CD4-positive, alpha-beta T cell treated with Interleukin-10 for 1 hour (primary cell): ENCODE results near the gene SPATA12.

Source experiments
- DNase-seq: peaks from one replicate; pipeline ENCODE4 v3.0.0-alpha.2; 2020

The SPATA12 gene, protein sequence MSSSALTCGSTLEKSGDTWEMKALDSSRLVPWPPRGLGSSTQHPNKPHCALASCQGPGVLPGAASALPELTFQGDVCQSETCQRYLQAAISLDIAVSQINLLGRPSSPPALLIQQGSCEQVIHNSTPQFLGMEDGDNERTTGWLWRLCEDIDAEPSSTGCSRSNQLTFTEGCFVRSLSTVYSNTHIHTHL

DNA sequence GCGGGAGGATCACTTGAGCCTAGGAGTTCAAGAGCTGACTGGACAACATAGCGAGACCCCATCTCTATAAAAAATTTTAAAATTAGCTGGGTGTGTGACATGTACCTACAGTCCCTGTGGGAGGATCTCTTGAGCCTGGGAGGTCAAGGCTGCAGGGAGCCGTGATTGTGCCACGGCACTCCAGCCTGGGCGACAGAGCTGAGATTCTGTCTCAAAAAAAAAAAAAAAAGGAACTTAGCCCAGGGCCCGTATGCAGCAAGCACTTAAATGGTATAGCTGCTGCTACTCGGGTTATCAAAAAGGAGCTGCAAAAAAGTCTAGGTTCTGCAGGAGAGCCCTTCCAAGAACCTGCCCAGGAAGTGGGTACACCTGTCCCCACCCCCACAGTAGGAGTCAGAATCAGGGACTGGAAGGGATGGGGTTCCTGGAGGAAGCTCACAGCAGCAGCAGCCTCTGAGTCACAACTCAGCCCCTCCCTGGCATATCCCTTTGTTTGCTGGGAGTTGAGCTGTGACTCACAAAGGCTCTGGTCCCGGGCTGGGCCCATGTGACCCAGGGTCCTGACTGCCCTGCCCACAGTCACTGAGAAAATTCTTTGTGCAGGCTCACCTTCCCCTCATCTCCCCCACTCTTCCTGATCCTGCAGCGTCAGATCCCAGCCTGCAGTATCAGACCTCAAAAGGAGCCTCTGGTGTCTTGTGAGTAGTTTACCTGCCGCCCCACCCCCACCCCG, at the start of gene SPATA12:
TSS of gene SPATA12 (plus strand) at position 576 of the 733 bp plus-strand sequence. CDS start 13,031 bp downstream, outside the sequence.
- DNase-seq, result no peak

DNA sequence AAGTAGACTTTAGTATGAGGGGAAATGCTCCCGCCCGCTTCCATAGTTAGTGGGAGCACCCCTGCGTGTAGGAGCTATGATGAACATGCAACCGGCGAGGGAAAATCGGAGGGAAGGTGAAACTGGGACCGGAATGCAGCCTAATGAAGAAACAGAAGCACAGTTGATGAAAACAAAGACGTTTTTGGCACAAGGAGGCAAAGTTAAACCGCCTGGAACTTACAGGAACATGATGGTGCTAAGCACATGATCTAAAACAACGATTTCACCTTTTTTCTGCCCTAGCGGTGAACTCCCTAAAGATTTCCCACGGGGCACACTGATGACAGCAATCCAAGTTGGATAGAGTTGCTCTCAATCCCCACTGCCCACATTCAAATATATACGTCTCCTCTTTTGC, 49.4 kb upstream of the SPATA12 start:
- DNase-seq, result no peak

DNA sequence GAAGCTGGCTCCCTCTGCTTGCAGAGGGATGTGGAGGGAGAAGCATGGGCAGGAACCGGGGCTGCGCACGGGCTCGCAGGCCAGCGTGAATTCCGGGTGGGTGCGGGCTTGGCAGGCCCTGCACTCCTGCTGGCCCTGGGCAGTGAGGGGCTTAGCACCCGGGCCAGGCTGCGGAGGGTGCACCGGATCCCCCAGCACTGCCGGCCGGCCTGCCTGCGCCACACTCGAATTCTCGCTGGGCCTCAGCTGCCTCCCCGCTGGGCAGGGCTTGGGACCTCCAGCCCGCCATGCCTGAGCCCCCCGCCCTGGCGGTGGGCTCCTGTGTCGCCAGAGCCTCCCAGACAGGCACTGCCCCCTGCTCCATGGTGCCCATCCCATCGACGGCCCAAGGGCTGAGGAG, 47.6 kb upstream of the SPATA12 start:
- DNase-seq, result no peak

DNA sequence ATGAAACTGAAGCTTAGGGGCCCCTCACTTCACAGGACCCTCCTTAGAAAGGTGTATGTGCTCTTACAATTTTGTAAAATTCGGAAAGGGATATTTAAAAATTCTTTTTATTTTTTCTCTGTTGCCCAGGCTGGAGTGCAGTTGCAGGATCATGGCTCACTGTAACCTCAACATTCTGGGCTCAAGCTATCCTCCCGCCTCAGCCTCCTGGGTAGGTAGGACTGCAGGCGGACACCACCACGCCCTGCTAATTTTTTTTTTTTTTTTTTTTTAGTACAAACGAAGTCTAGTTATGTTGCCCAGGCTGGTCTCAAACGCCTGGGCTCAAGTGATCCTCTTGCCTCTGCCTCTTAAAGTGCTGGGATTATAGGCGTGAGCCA, 45.1 kb upstream of the SPATA12 start:
- DNase-seq, result no peak

DNA sequence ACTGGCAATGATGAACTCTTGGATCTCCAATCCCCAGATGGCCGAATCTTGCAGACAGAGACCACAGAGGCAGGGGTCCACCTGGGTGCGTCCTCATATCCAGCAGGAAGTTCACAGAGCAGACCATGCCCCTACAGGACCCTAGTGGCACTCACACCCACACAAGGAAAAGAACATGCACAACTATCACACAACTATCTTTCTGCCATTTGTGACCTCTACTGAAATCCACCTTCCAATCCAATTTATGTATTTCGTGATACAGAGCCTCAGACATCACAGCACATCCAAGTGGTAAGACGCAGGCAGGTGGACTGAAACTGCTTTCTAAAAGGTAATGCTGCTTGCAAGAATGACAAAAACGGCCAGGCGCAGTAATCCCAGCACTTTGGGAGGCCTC, 44.6 kb upstream of the SPATA12 start:
- no peak for DNase-seq

DNA sequence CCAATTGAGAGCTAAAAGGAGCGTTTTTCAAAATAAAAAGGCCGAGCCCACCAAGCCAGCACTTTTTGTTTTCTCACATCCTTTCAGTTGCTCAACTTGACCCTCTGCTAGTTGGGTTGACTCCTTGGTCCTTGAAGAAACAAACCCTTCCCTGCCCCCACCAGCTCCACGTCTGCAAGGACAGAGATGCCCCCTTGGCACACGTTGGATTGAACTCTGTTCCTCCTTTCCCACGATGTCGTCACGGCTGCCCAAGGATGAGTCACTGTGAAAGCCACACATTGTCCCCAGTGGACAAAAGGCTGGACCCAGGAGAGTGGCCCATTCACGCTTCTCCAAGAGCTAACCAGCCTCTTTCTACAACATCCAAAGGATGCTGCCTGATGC, 43.0 kb upstream of the SPATA12 start:
- no peak for DNase-seq

DNA sequence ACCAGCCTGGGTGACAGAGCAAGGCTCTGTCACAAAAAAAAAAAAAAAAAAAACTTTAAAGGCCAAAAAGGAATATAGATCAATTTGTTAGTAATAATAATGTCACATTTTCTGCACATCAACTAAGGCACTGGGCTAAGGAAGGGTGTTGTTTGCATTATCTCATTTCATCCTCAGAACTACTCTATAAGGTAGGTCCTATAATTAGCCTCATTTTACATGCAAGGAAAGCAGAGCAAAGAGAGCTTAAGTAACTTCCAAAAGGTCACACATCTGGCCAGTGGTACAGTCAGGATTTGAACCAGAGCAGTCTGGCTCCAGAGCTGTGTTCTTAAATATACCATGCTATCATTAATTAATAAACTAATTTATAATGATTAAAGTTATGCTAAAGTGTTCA, 42.2 kb upstream of the SPATA12 start:
- DNase-seq, result no peak

DNA sequence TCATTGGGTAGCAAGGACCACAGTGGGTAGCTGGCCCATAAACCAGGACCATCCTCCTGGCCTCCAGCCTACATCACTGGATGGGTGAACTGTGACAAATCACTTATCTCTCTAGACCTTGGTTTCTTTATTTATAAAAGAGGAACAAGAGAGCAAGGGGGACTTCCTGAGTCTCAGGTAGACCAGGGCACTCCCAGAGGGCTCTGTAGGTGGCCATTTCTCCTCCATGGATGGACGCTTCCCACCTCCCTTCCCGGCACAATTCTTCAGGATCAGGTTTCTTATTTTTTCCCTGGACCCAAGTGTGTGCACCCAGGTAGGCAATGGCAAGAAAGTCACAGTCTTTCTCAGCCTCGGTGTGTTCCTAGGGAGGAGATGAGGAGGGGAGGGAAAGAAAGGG, 41.4 kb upstream of the SPATA12 start:
- DNase-seq, result no peak

DNA sequence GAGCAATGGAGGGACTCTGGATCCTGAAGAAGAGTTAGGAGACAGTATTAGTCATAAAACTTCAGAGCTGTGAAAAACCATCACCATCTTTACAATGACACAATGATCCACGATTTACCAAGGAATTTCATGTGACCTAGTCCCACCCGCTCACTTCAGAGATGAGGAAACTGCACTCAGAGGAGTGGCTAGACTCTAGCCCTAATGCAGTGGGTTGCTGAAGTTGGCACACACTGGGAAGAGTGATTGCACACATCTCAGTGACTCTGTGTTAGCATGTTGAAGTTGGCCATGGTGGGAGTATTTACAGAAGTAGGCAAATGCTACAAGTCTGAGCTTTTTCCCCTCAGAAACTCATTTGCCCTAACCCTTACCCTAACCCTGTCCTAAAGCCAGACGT, 35.2 kb upstream of the SPATA12 start:
- DNase-seq, result no peak

DNA sequence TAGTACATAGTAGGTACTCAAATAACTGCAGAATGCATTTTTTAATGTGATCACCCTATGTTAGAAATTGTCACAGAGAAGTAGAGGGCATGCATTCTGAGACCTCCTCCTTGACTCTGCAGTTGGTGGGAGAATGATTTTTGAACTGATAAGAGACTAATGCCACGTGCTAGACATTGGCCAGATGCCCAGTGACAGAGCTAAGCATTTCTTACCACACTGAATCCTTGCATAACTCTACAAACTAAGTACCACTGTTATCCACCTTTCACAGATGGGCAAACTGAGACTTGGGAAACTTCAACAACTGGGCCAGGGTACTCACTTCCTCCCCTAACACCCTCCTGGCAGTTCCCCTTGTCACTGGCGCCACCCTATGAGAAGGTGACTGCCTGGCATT, 33.5 kb upstream of the SPATA12 start:
- DNase-seq, result no peak

DNA sequence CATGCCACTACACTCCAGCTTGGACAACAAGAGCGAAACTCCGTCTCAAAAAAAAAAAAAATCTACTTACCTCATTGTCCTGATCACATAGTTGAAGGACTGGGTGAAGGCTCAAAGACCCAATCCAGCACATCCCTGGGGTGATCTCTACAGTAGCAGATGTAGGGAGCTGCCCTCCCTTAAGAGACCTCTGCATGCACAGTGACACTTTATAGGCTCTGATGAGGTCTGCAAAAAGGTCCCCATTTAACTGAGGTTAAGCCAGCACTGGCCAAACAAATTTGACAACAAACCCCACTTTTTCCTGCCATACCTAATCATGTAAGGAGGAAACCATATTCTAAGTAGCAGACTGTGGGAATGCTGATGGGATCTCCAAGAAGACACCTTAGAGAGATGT, 31.1 kb upstream of the SPATA12 start:
- DNase-seq, result no peak

DNA sequence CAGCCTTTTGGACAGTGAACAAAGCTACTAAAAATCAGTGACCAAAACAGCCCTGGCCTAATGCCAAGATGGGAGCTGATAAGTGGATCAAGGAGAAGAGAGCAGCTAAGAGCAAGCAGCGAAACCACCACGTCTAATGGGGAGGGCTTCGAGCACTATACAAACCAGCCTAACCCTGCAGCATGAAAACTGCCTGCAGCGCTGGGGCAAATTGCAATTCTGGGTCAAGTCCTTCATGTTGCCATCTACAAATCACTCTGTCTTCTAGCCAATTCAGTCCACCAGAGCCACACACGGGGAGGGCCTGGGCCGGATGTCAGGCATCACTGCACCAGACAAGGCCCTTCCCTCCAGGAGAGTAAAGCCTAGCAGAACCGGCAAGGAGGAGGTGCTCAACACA, 30.5 kb upstream of the SPATA12 start:
- no peak for DNase-seq

DNA sequence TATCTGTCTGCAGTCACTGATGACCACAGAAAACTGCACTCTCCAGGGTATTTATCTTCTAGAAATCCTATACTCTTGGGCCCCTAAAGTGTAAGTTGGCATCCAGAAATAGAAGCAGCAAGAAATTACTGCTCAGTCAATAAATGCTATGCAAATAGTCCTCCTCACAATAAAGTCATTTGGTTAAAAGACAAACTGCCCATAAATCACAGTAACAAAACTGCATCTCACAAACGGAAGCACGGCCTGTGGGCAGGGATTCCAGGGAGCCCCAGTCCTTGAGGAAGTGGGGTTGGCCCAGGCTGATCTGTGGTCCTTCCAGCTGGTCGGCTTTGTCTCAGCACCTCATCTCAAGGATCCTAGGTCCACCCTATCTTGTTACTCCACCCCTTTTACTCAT, 29.7 kb upstream of the SPATA12 start:
- no peak for DNase-seq

DNA sequence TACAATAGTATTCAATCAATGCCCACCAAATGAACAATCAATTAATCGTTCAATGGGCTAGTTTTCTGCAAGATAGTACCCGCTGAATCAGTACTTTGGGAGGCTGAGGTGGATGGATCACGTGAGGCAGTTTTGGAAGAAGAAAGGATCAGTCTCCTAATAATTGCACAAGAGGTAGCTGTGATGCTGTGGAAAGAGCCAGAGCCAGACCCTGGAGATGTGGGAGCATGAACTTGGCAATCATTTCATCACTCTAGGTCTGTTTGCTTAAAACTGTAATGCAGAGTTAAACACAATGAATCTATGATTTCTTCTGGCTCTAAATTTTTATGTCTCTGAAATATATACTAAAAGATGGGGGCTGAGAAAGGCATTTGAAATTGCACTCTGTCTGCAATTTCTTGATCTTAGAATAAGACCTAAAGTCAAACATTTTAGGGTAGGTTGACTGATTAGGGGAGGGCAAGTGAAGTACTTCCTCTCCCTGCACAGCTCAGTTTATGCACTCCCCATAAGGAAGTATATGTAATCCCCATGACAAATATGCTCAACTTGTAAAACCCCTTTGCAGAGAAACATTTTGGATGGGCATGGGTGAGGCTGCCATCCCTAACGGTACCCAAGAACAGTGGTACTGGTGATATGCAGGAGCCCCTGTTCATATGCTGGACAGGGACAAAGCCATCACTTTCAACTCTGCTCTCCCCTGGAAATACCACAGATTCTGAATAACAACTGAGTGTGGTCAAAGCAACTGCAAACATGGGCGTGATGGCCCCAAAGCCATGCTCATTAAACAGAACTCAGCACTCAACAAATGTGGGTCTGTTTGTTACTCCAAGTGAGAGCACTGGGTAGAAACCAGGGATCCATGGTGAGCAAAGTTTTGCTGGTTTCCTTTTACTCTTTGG, 28.6 kb upstream of the SPATA12 start:
- no peak for DNase-seq

DNA sequence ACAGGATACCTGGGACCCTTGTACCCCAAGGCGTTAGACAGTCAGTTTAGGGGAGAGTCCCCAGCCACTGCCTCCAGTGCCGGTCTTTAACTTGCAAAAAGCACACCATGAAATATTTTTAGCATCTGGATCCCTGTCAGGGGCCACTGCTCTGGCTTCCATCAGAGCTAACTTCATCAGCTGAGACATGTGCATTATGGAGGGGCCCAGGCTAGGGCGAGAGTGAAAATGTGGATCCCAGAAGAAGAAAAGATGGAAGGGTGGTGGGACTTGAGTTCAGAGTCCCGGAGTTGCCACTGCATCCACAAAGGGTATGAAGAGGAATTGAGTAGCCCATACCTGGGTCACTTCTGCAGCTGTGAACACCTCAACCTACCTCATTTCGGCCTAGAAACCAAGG, 23.5 kb upstream of the SPATA12 start:
- DNase-seq, result no peak

DNA sequence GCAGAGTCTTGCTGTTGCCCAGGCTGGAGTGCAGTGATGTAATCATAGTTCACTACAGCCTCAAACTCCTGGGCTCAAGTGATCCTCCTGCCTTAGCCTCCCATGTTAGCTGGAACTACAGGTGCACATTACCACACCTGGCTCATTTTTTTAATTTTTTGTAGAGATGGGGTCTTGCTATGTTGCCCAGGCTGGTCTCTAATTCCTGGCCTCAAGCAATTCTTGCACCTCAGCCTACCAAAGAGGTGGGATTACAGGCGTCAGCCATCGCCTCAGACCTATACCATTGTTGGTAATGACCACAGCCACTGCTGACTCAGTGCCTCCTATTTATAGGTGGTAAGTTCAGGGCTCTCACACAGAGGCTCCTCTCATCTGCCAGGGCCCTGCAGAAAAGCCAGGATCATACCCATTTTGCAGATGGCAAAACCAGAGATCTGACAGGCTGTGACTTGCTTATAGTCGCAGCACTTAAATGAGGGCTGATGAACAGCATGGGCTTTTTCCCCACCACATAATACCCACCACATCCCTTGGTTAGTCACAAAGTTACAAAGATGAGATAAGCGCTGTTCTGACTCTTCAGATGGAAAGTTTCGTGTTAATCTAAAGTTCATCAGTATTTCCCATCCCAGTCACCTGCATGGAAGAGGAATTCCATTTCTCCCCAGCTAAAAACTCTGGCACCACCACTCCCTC, 21.8 kb upstream of the SPATA12 start:
- no peak for DNase-seq

DNA sequence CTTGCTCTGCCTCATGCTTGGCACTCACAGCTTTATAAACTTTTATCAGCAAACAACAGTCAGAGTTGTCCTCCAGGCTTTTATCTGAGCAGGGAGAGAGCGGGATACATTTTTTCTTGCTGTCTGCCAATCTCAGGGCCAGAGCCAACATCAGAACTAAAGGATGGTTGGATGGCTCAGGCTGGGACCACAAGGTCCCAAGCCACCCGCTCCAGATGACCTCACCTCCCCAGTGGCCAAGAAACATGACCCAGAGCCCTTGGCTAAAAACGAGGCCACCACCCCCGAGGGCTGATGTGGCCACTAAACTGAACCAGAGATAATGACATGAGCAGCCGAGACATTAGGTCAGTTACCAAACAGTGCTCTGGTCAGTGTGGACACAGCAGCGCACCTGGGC, 18.8 kb upstream of the SPATA12 start:
- no peak for DNase-seq

DNA sequence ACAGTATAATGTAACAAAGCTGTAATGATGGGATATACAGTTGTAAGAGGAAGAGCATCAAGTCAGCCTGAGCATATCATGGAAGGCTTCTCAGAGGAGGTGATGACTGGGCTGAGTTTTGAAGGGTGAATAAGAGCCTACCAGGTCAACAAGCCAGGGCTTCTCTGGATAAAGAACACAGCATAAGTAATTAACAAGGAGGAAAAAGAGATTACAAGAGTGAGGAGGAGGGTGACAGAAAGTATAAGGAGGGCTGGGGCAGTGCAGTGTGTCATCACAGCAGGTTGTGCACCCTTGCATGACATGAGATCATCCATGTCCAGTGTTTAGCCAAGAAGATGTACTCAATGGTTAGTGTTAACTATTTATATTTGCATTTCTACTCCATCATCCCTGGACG, 16.9 kb upstream of the SPATA12 start:
- no peak for DNase-seq

DNA sequence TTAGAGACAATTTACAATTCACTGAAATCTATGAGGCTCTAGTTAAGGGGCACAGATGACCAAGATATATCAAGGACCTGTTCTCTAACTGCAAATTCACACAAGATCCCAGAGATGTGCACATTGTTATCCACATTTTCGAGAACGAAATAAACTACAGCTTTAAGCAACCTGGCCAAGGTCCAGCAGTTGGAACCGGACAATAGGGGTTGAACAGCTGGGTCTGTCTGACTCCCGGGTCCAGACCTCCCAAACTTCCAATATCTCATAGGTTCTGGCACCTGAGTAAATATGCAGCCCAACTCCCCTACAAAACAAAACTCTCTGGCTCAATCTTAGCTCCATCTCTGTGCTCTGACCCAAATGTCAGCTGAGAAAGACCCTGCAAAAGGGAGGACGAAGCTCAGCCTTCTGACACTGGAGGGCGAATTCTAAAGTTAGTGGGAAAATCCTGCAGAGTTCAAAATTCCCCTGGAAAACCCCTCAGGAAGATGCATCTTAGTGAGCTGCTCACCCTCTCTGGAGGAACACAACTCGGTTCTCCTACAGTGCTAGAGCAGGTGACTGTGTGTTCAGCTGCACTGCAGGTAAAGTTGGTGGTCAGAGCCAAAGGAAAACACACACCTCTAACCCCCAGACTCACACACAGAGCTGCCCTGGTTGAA, 14.2 kb upstream of the SPATA12 start:
- no peak for DNase-seq

DNA sequence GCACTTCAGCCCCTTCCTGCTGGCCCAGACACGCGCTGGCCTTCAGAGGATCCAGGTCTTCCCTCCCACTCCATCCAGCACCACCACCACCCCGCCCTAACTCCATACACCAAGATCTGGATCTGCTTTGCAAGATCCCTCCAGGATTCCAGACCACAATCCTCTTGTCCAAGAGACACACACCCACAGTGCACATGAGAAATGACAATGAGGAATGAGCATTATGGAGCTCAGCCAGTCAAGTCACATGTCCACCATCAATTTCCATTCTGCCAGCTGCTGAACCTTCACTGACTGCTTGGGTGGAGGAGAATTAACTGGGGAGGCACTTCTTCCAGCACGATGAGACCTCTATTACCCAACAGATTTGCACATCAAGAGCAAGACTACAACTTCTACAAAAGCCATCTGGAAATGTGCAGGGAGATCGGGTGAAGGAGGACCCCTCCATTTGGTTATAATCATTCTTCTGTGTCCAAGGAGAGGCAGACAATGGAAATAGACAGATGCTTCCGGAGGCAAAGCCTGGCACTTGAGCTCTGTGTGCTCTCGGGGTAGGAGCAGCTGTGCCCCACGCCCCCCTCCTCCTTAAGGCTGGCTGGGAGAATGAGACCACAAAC, 12.3 kb upstream of the SPATA12 start:
- no peak for DNase-seq

DNA sequence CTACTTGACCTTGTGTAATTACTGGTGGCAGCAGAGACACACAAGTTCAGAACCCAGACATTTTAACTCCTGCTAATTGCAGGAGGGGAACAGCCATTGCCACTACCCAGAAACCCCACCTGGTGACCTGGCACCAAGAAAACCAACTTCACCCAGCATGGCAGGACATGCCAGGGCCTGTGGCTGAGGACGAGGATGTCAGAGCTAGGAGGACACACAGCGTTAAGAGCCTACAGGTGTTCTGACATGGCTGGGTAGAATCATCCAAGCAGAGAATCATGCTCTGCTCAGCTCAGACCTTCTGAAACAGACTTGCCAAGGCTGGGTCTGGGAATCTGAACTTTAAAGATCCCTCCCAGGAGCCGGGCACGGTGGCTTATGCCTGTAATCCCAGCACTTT, 11.7 kb upstream of the SPATA12 start:
- DNase-seq, result no peak

DNA sequence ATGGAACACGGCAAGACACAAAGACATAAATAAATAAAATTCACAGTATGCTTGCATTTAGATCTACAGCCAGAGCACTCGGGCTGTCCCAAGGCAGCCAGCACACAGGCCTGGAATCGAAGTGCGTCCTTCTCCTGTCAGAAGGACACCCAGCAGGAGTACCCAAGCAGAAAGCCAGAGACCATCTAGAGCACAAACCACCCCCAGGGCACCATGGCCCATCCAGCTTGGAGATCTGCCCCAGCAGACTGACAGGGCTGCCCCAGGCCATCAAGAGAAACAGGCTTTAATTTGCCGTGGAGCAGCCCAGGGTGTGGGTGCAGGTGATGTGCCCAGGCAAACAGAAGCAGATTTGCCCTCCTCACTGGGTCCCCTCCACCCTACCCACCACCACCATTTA, 7.8 kb upstream of the SPATA12 start:
- DNase-seq, result no peak
